Neural cell (in vitro differentiated cells): ENCODE measurements around the gene ARL3.

Experiments
- EZH2 ChIP-seq: fragments of 200-600, 300-800 bp; shearing (Covaris generic), sonication (generic); IDR thresholded peaks from 2 replicates; pipeline ENCODE4 v1.6.1; 2014; ENCODE audit warnings: antibody characterized with exemption, low read length, borderline replicate concordance, mild to moderate bottlenecking; ENCODE audit not compliant: insufficient read depth, poor library complexity, severe bottlenecking
- TF ChIP-seq, protein P1 (sequence below): fragments of 450-650 bp; IDR thresholded peaks from 2 replicates; pipeline ENCODE4 v1.5.1; 2014; ENCODE audit warnings: antibody characterized with exemption, mild to moderate bottlenecking, moderate library complexity; ENCODE audit not compliant: poor library complexity, severe bottlenecking
- TF ChIP-seq, protein P2 (sequence below): IDR thresholded peaks from 2 replicates; pipeline ENCODE4 v1.6.1; 2012; ENCODE audit warnings: borderline replicate concordance

DNA sequence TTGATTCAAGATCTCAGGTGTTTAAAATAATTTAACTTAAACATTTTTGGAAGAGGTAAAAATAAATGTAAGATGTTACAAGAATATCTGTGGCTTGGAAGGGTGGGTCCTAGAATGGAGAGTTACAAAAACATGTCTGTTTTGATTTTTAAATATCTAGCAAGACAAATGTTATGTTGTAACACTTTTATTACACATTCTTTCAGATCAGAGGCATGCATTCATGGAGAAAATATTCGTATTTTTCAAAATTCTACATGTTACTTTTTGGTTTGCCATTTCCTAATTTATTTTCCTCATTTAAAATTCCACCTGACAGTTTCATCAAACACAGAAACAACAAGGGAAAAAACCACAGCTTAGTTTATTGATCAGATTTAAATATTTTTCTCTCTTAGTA is 39.5 kb upstream of the ARL3 start:
- TF ChIP-seq, protein P1, sequence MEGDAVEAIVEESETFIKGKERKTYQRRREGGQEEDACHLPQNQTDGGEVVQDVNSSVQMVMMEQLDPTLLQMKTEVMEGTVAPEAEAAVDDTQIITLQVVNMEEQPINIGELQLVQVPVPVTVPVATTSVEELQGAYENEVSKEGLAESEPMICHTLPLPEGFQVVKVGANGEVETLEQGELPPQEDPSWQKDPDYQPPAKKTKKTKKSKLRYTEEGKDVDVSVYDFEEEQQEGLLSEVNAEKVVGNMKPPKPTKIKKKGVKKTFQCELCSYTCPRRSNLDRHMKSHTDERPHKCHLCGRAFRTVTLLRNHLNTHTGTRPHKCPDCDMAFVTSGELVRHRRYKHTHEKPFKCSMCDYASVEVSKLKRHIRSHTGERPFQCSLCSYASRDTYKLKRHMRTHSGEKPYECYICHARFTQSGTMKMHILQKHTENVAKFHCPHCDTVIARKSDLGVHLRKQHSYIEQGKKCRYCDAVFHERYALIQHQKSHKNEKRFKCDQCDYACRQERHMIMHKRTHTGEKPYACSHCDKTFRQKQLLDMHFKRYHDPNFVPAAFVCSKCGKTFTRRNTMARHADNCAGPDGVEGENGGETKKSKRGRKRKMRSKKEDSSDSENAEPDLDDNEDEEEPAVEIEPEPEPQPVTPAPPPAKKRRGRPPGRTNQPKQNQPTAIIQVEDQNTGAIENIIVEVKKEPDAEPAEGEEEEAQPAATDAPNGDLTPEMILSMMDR, result no peak
- no peak for TF ChIP-seq EZH2
- TF ChIP-seq, protein P2, sequence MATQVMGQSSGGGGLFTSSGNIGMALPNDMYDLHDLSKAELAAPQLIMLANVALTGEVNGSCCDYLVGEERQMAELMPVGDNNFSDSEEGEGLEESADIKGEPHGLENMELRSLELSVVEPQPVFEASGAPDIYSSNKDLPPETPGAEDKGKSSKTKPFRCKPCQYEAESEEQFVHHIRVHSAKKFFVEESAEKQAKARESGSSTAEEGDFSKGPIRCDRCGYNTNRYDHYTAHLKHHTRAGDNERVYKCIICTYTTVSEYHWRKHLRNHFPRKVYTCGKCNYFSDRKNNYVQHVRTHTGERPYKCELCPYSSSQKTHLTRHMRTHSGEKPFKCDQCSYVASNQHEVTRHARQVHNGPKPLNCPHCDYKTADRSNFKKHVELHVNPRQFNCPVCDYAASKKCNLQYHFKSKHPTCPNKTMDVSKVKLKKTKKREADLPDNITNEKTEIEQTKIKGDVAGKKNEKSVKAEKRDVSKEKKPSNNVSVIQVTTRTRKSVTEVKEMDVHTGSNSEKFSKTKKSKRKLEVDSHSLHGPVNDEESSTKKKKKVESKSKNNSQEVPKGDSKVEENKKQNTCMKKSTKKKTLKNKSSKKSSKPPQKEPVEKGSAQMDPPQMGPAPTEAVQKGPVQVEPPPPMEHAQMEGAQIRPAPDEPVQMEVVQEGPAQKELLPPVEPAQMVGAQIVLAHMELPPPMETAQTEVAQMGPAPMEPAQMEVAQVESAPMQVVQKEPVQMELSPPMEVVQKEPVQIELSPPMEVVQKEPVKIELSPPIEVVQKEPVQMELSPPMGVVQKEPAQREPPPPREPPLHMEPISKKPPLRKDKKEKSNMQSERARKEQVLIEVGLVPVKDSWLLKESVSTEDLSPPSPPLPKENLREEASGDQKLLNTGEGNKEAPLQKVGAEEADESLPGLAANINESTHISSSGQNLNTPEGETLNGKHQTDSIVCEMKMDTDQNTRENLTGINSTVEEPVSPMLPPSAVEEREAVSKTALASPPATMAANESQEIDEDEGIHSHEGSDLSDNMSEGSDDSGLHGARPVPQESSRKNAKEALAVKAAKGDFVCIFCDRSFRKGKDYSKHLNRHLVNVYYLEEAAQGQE, result no peak
